HG03565 (cell line): ENCODE results near the gene ARL13B.
"Not testable (repeated sequence)": the region's sequence is repeated elsewhere in the genome, so short reads cannot be mapped to it uniquely, and the experiment has no call there.

Experiments
- ATAC-seq: cut with Tn5 transposase; IDR thresholded peaks from one replicate; pipeline ENCODE4 v1.9.1; 2021; ENCODE audit warnings: mild to moderate bottlenecking, moderate library complexity; ENCODE audit not compliant: unreplicated experiment

The ARL13B gene

GRCh38 chr3:93979850-93980676, at the start of gene ARL13B:
ARL13B (plus strand) TSS chr3:93980155; CDS start chr3:93980424, 269 bp downstream.
- ATAC-seq = peak; percentile 100

- ATAC-seq = no peak
Measured at GRCh38 chr3:93931597-93932229, 48.2 kb upstream of the ARL13B start.

- ATAC-seq = no peak
Measured at GRCh38 chr3:93934366-93935046, 45.4 kb upstream of the ARL13B start.

- ATAC-seq = no peak
Measured at GRCh38 chr3:93936549-93936948, 43.4 kb upstream of the ARL13B start.

- not testable (repeated sequence) for ATAC-seq
Measured at GRCh38 chr3:93937485-93937884, 42.5 kb upstream of the ARL13B start.

- not testable (repeated sequence) for ATAC-seq
Measured at GRCh38 chr3:93949958-93950357, 30.0 kb upstream of the ARL13B start.

- no peak for ATAC-seq
Measured at GRCh38 chr3:93961026-93961425, 18.9 kb upstream of the ARL13B start.

- ATAC-seq = no peak
Measured at GRCh38 chr3:93961489-93961888, 18.5 kb upstream of the ARL13B start.

GRCh38 chr3:93962798-93963197, 17.2 kb upstream of the ARL13B start:
- no peak for ATAC-seq

GRCh38 chr3:93965106-93965505, 14.8 kb upstream of the ARL13B start:
- ATAC-seq = not testable (repeated sequence)

GRCh38 chr3:93969443-93969842, 10.5 kb upstream of the ARL13B start:
- ATAC-seq = no peak

- ATAC-seq = no peak
Measured at GRCh38 chr3:93969997-93970396, 10.0 kb upstream of the ARL13B start.

GRCh38 chr3:93973131-93974126, 6.5 kb upstream of the ARL13B start, which contains the start of gene PROS1:
PROS1 (minus strand) TSS chr3:93973896; CDS start chr3:93973749, 147 bp downstream.
- ATAC-seq = peak; percentile 82

- no peak for ATAC-seq
Measured at GRCh38 chr3:93981649-93982048, 1.7 kb downstream of the ARL13B start.

- ATAC-seq = no peak
Measured at GRCh38 chr3:93983408-93983807, 3.5 kb downstream of the ARL13B start.

GRCh38 chr3:93984618-93985017, 4.7 kb downstream of the ARL13B start:
- ATAC-seq = no peak

- no peak for ATAC-seq
Measured at GRCh38 chr3:93988283-93988682, 8.3 kb downstream of the ARL13B start.

GRCh38 chr3:93988764-93989163, 8.8 kb downstream of the ARL13B start:
- ATAC-seq = no peak

- no peak for ATAC-seq
Measured at GRCh38 chr3:93989241-93989640, 9.3 kb downstream of the ARL13B start.

GRCh38 chr3:93991631-93992030, 11.7 kb downstream of the ARL13B start:
- ATAC-seq = no peak
